HG03460 (cell line): ENCODE data around the gene XBP1.
"Not testable (repeated sequence)": the region's sequence is repeated elsewhere in the genome, so short reads cannot be mapped to it uniquely, and the experiment has no call there.

ENCODE experiments used
- ATAC-seq: cut with Tn5 transposase; IDR thresholded peaks from one replicate; pipeline ENCODE4 v1.9.1; 2021; ENCODE audit not compliant: unreplicated experiment

The XBP1 gene

GRCh38 chr22:28819253-28820096 lies 19.1 kb upstream of the XBP1 start:
- ATAC-seq = peak; percentile 46

GRCh38 chr22:28817919-28818859 lies 17.8 kb upstream of the XBP1 start:
- no peak for ATAC-seq

GRCh38 chr22:28817064-28817463 lies 16.7 kb upstream of the XBP1 start:
- no peak for ATAC-seq

- ATAC-seq = no peak
These were observed 15.4 kb upstream of the XBP1 start for GRCh38 chr22:28815729-28816128.

- ATAC-seq = no peak
These were observed 14.7 kb upstream of the XBP1 start for GRCh38 chr22:28815111-28815510.

GRCh38 chr22:28813772-28814518 lies 13.6 kb upstream of the XBP1 start:
- ATAC-seq = no peak

- ATAC-seq = no peak
These were observed 12.1 kb upstream of the XBP1 start for GRCh38 chr22:28812516-28812915.

- ATAC-seq = no peak
These were observed 10.6 kb upstream of the XBP1 start for GRCh38 chr22:28810821-28811491.

- ATAC-seq = no peak
These were observed 8.5 kb upstream of the XBP1 start for GRCh38 chr22:28808716-28809355.

GRCh38 chr22:28805426-28805825 lies 5.1 kb upstream of the XBP1 start:
- not testable (repeated sequence) for ATAC-seq

GRCh38 chr22:28802595-28803123 lies 2.3 kb upstream of the XBP1 start:
- ATAC-seq = no peak

- no peak for ATAC-seq
These were observed 1.7 kb upstream of the XBP1 start for GRCh38 chr22:28801845-28802594.

GRCh38 chr22:28799606-28800307 lies 612 bp downstream of the XBP1 start:
- peak; percentile 29 for ATAC-seq

- ATAC-seq = no peak
These were observed 1.4 kb downstream of the XBP1 start for GRCh38 chr22:28798810-28799605.

- ATAC-seq = no peak
These were observed 4.2 kb downstream of the XBP1 start for GRCh38 chr22:28795932-28796856.

- no peak for ATAC-seq
These were observed 5.2 kb downstream of the XBP1 start for GRCh38 chr22:28795071-28795693.
